HepG2 (cell line): ENCODE data around the gene TMEM139. TPM values are rescaled to one million over a fixed set of nuclear protein-coding genes. Genes with fewer than 3 reads are reported as not detected.

ENCODE experiments used
- FOXA3 ChIP-seq: IDR thresholded peaks from 2 replicates; pipeline ENCODE4 v1.6.1; 2016; ENCODE audit warnings: missing genetic modification reagents, missing compliant biosample characterization
- KMT2A ChIP-seq: sonication (generic); formaldehyde crosslinking; IDR thresholded peaks from 2 replicates; pipeline ENCODE4 v1.4.0; 2020; ENCODE audit warnings: missing genetic modification reagents
- MBD4 ChIP-seq: IDR thresholded peaks from 2 replicates; pipeline ENCODE4 v1.6.1; 2012; ENCODE audit warnings: low read length, inconsistent platforms, borderline replicate concordance
- MED13 ChIP-seq: sonication (generic); formaldehyde crosslinking; IDR thresholded peaks from 2 replicates; pipeline ENCODE4 v1.5.0; 2020; ENCODE audit warnings: missing genetic modification reagents
- NFKBIZ ChIP-seq: IDR thresholded peaks from 2 replicates; pipeline ENCODE4 v1.6.1; 2018; ENCODE audit warnings: missing genetic modification reagents, missing compliant biosample characterization
- TAF1 ChIP-seq: sonication (generic); formaldehyde crosslinking; IDR thresholded peaks from 2 replicates; pipeline ENCODE4 v1.4.0; 2020; ENCODE audit warnings: missing genetic modification reagents
- ZFAT ChIP-seq: sonication (generic); formaldehyde crosslinking; conservative IDR thresholded peaks from 2 replicates; pipeline ENCODE4 v1.8.1; 2023; ENCODE audit warnings: missing genetic modification reagents, inconsistent platforms
- ZFP1 ChIP-seq: IDR thresholded peaks from 2 replicates; pipeline ENCODE4 v1.6.1; 2016
- ZKSCAN1 ChIP-seq: fragments of 150-350 bp; IDR thresholded peaks from 2 replicates; pipeline ENCODE4 v1.6.1; 2014; ENCODE audit warnings: low read length
- ZNF124 ChIP-seq: sonication (generic); formaldehyde crosslinking; IDR thresholded peaks from 2 replicates; pipeline ENCODE4 v1.4.0; 2020; ENCODE audit warnings: missing genetic modification reagents
- ZNF263 ChIP-seq: sonication (generic); formaldehyde crosslinking; IDR thresholded peaks from 2 replicates; pipeline ENCODE4 v1.4.0; 2020; ENCODE audit warnings: missing genetic modification reagents
- ZNF3 ChIP-seq: IDR thresholded peaks from 2 replicates; pipeline ENCODE4 v1.7.0; 2017; ENCODE audit warnings: inconsistent platforms
- ZNF430 ChIP-seq: sonication (generic); formaldehyde crosslinking; IDR thresholded peaks from 2 replicates; pipeline ENCODE4 v1.9.0; 2021; ENCODE audit warnings: mild to moderate bottlenecking, missing genetic modification reagents
- ZNF660 ChIP-seq: sonication (generic); formaldehyde crosslinking; IDR thresholded peaks from 2 replicates; pipeline ENCODE4 v1.5.1; 2020; ENCODE audit warnings: mild to moderate bottlenecking, low read depth, missing genetic modification reagents, borderline replicate concordance
- ZNF761 ChIP-seq: sonication (generic); formaldehyde crosslinking; conservative IDR thresholded peaks from 2 replicates; pipeline ENCODE4 v1.4.0; 2020; ENCODE audit warnings: mild to moderate bottlenecking, missing genetic modification reagents
- ZNF780A ChIP-seq: sonication (generic); formaldehyde crosslinking; IDR thresholded peaks from 2 replicates; pipeline ENCODE4 v1.8.0; 2022; ENCODE audit warnings: mild to moderate bottlenecking, missing genetic modification reagents, moderate library complexity
- ZNF781 ChIP-seq: sonication (generic); formaldehyde crosslinking; IDR thresholded peaks from 2 replicates; pipeline ENCODE4 v1.5.1; 2020; ENCODE audit warnings: borderline replicate concordance, mild to moderate bottlenecking, missing genetic modification reagents; ENCODE audit errors: not compliant biosample characterization
- ZNF891 ChIP-seq: sonication (generic); formaldehyde crosslinking; IDR thresholded peaks from 2 replicates; pipeline ENCODE4 v1.5.0; 2020; ENCODE audit warnings: mild to moderate bottlenecking, missing genetic modification reagents
- ZSCAN21 ChIP-seq: sonication (generic); formaldehyde crosslinking; IDR thresholded peaks from 2 replicates; pipeline ENCODE4 v1.8.0; 2022; ENCODE audit warnings: mild to moderate bottlenecking, missing genetic modification reagents, moderate library complexity, borderline replicate concordance
- polyA plus RNA-seq, 8 experiments: library from polyadenylated mRNA; depleted of rRNA in 3 of 8; stranded (reverse) in 7 of 8; unstranded in 1 of 8; fragments of >200 nt; fragmentation: Illumina TruSeq in 4 of 8; extraction: Trizol in 4 of 8; gene quantifications; 2 replicates each; pipeline versions ENCODE4 v1.2.1 to v1.2.3, GENCODE V29; 2011 to 2016; ENCODE audit warnings: low read depth in 4 of 8, missing spikeins in 1 of 8, mixed read lengths in 1 of 8; ENCODE audit not compliant: insufficient read depth in 1 of 8
- total RNA-seq, 5 experiments: library from RNA; depleted of rRNA; stranded (reverse); fragments of >200 nt; fragmentation: Illumina TruSeq; extraction: Trizol; gene quantifications; 2 replicates each; pipeline ENCODE4 v1.2.3, GENCODE V29; 2016; ENCODE audit warnings: low read depth in 1 of 5
- TF ChIP-seq, protein P1 (sequence below): sonication (generic); formaldehyde crosslinking; IDR thresholded peaks from 2 replicates; pipeline ENCODE4 v1.8.1; 2023; ENCODE audit warnings: missing genetic modification reagents, inconsistent platforms, borderline replicate concordance
- TF ChIP-seq, protein P2 (sequence below): sonication (generic); formaldehyde crosslinking; conservative IDR thresholded peaks from 2 replicates; pipeline ENCODE4 v1.8.0; 2022; ENCODE audit warnings: low read depth, missing genetic modification reagents
- TF ChIP-seq, protein P3 (sequence below): sonication (generic); formaldehyde crosslinking; IDR thresholded peaks from 2 replicates; pipeline ENCODE4 v1.4.0; 2020; ENCODE audit warnings: mild to moderate bottlenecking, missing genetic modification reagents
- TF ChIP-seq, protein P4 (sequence below): sonication (generic); formaldehyde crosslinking; IDR thresholded peaks from 2 replicates; pipeline ENCODE4 v1.4.0; 2020; ENCODE audit warnings: missing genetic modification reagents
- TF ChIP-seq, protein P5 (sequence below): sonication (generic); formaldehyde crosslinking; IDR thresholded peaks from 2 replicates; pipeline ENCODE4 v1.4.0; 2020; ENCODE audit warnings: low read depth, mild to moderate bottlenecking, missing genetic modification reagents

The TMEM139 gene
- total and polyA plus RNA-seq, 2 of the 13 experiments (the other 11 are each of a cell fraction or from before 2014, with no cell fraction given), result 7.9 to 14.0 TPM

DNA sequence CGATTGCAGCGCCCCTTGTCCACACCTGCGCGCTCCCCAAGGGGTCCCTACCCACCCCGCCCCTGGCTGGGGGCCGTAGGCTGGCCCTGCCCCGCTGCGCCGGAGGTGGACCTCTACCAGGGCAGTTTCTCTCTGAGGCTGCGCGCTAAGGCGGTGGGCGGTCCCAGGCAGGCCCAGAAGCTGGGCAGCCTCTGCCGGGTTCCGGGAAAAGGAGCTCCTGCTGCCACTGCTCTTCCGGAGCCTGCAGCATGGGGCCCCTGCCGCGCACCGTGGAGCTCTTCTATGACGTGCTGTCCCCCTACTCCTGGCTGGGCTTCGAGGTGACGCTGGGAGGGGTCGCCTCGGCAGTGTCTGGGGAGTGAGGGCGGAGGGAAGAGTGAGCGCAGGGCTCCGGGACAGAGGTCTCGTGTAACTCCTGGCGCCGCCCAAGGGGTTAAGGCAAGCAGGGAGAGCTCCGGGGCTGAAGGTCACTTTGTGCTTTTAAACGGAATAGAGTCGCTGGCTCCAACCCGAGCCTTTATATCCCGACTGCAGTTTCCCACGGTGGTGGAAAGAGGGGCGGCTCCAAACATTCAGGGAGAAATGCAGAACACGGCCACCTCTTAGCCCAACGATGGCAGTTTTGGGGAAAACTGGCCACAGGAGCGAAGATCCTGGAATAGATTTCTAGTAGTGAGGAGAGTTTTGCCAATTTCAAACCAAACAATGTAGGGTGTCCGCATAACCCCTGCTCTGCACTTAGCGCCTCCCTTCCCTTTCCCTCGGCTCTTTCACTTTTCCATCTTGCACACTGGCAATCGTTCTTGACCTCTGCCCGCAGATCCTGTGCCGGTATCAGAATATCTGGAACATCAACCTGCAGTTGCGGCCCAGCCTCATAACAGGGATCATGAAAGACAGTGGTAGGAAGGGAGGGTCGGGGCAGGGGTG lies 21.2 kb upstream of the TMEM139 start, which contains the start of gene GSTK1 (continued):
- TF ChIP-seq, protein P1, sequence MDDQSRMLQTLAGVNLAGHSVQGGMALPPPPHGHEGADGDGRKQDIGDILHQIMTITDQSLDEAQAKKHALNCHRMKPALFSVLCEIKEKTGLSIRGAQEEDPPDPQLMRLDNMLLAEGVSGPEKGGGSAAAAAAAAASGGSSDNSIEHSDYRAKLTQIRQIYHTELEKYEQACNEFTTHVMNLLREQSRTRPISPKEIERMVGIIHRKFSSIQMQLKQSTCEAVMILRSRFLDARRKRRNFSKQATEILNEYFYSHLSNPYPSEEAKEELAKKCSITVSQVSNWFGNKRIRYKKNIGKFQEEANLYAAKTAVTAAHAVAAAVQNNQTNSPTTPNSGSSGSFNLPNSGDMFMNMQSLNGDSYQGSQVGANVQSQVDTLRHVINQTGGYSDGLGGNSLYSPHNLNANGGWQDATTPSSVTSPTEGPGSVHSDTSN (CRISPR knock-in tag), result peak; percentile 38; the same call in 1 of the 2 replicates
- no peak for TF ChIP-seq ZNF3 (CRISPR knock-in tag)
- TF ChIP-seq, protein P2, sequence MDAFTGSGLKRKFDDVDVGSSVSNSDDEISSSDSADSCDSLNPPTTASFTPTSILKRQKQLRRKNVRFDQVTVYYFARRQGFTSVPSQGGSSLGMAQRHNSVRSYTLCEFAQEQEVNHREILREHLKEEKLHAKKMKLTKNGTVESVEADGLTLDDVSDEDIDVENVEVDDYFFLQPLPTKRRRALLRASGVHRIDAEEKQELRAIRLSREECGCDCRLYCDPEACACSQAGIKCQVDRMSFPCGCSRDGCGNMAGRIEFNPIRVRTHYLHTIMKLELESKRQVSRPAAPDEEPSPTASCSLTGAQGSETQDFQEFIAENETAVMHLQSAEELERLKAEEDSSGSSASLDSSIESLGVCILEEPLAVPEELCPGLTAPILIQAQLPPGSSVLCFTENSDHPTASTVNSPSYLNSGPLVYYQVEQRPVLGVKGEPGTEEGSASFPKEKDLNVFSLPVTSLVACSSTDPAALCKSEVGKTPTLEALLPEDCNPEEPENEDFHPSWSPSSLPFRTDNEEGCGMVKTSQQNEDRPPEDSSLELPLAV (CRISPR knock-in tag), result no peak
- peak; percentile 59; the same call in 1 of the 2 replicates for TF ChIP-seq MED13 (CRISPR knock-in tag)
- peak; percentile 90 for TF ChIP-seq ZNF430
- TF ChIP-seq KMT2A (CRISPR knock-in tag), result peak; percentile 84
- TF ChIP-seq, protein P3, sequence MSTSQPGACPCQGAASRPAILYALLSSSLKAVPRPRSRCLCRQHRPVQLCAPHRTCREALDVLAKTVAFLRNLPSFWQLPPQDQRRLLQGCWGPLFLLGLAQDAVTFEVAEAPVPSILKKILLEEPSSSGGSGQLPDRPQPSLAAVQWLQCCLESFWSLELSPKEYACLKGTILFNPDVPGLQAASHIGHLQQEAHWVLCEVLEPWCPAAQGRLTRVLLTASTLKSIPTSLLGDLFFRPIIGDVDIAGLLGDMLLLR (CRISPR knock-in tag), result peak; percentile 60; the same call in 1 of the 2 replicates
- TF ChIP-seq, protein P4, sequence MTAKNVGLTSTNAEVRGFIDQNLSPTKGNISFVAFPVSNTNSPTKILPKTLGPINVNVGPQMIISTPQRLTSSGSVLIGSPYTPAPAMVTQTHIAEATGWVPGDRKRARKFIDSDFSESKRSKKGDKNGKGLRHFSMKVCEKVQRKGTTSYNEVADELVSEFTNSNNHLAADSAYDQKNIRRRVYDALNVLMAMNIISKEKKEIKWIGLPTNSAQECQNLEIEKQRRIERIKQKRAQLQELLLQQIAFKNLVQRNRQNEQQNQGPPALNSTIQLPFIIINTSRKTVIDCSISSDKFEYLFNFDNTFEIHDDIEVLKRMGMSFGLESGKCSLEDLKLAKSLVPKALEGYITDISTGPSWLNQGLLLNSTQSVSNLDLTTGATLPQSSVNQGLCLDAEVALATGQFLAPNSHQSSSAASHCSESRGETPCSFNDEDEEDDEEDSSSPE (CRISPR knock-in tag), result peak; percentile 54
- no peak for TF ChIP-seq MBD4
- no peak for TF ChIP-seq ZNF124
- TF ChIP-seq FOXA3, result peak; percentile 30; the same call in 1 of the 2 replicates
- peak; percentile 89; the same call in 1 of the 2 replicates for TF ChIP-seq ZFP1 (CRISPR knock-in tag)
- TF ChIP-seq ZNF781 (CRISPR knock-in tag), result peak; percentile 74
- TF ChIP-seq ZNF780A (CRISPR knock-in tag), result no peak
- TF ChIP-seq, protein P5, sequence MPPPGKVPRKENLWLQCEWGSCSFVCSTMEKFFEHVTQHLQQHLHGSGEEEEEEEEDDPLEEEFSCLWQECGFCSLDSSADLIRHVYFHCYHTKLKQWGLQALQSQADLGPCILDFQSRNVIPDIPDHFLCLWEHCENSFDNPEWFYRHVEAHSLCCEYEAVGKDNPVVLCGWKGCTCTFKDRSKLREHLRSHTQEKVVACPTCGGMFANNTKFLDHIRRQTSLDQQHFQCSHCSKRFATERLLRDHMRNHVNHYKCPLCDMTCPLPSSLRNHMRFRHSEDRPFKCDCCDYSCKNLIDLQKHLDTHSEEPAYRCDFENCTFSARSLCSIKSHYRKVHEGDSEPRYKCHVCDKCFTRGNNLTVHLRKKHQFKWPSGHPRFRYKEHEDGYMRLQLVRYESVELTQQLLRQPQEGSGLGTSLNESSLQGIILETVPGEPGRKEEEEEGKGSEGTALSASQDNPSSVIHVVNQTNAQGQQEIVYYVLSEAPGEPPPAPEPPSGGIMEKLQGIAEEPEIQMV, result peak; percentile 64; the same call in 1 of the 2 replicates
- TF ChIP-seq ZNF891 (CRISPR knock-in tag), result peak; percentile 62; the same call in 1 of the 2 replicates
- peak; percentile 68; the same call in 1 of the 2 replicates for TF ChIP-seq ZNF761 (CRISPR knock-in tag)
- peak; percentile 95 for TF ChIP-seq TAF1 (CRISPR knock-in tag)
- no peak for TF ChIP-seq ZFAT
- TF ChIP-seq ZKSCAN1, result no peak
- TF ChIP-seq ZNF263 (CRISPR knock-in tag), result 0 out of 2 replicates have a peak, but pooled peaks have one; percentile 39
- no peak for TF ChIP-seq ZNF660 (CRISPR knock-in tag)
- TF ChIP-seq NFKBIZ, result peak; percentile 76; the same call in 1 of the 2 replicates
- peak; percentile 86 for TF ChIP-seq ZSCAN21
